CD1c-positive myeloid dendritic cell (primary cell): ENCODE data around the gene KRT15.
"Not testable (repeated sequence)": the region's sequence is repeated elsewhere in the genome, so short reads cannot be mapped to it uniquely, and the experiment has no call there.

ENCODE experiments used
- DNase-seq: peaks from one replicate; pipeline ENCODE4 v3.0.0-alpha.2; 2016; ENCODE audit errors: extremely low spot score

Gene KRT15

DNA sequence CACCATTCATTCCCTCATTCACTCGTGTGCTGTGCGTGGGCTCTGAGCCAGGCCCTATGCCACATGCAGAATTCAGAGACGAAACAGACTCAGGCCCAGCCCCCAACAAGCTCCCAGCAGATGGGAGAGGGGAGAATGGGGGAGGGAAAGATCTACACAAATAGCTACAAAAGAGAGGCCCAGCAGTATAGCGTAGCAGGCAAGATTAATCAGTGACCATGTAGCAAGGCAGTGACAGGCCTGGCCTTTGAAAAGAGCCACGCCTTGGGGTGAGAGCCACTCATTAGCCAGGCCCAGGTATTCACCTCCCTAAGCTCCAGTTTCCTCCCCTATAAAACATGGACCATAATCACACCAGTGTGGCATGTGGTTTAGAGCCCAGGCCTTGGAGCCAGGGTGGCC lies 25.8 kb upstream of the KRT15 start:
- DNase-seq = no peak

DNA sequence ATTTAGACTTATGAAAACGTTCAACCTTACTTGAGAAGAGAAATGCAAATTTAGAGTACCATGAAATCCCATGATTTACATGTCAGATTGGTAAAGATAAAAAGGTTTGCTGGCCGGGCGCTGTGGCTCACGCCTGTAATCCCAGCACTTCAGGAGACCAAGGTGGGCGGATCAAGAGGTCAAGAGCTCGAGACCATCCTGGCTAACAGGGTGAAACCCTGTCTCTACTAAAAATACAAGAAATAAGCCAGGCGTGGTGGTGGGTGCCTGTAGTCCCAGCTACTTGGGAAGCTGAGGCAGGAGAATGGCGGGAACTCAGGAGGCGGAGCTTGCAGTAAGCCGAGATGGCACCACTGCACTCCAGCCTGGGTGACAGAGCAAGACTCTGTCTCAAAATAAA lies 24.1 kb upstream of the KRT15 start:
- not testable (repeated sequence) for DNase-seq

DNA sequence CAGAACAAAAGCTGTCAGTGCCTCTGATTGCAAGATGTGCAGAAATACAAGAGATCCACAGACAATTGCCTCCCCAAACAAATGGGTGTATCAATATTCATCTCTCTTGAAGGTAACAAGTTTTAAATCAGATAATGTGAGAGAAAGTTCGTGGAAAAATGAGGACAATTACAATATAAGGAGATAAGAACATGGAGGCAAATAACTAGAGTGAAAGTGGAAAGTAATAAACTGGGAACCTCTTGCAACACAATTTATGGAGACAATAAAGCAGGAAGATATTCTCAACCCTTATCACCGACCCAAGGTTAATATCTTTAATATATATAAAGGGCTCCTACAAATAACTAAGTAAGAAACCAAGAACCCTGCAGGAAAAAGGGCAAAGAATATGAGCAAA lies 23.7 kb upstream of the KRT15 start:
- no peak for DNase-seq

DNA sequence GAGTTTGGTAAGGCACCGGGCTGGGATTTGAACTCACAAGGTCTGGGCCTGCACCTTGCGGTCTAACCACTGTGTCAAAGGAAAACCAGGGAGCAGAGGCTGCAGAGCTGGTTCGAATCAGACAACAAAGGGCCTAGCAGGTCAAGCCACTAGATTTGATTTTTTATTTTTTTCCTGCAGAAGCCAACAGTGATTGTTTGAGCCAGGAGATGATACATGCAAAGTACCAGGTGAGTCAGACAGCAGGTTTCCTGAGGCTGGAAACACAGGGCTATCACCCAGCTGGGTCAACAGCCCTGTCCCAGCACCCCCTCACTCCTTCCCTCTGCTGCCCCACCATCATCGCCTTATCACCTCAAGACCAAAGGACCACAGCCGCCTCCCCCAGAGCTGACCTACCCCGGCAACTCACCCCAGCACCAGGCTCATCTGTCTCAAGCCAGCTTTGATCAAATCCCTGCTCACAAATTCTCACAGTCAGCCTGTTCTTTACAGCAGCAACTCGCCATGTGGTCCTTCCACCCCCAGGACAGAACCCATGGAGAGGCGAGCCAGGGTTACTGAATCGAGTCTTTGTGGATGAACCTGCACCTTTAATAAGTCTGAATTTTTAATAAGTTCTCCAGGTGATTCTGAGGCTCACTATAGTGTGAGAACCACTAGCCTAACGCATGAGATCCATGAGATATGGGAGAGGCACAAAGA lies 22.4 kb upstream of the KRT15 start:
- no peak for DNase-seq

DNA sequence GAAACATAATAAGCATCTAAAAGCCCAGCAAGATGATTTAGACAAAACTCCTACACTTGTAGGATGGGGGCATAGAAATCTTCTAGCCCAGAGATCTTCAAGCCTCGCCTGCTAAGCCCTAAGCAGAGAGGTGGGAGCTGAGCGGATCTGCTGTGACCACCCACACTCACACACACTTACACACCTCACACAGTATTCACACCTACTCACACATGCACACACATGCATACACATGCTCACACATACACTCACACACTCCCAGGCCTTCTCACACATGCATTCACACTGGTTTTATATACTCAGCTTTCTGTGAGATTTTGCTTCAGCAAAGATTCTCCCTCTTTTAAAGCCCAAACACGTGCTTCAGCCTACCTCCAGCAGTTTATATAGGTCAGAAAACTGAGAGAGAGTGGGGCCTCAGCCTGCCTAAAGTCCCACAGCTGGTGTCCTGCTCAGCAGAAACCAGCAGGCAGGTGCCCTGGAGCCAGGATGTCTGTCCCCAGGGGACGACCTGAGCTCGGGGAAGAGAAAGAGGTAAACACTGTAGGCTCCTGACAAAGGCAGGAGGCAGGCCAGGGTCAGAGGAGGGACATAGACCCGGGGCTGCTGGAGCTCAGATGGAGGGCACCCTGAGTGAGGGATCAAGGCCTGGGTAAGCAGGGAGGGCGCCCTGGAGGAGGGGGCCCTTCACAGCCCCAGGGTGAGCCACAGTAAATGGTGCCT lies 21.4 kb upstream of the KRT15 start:
- DNase-seq = no peak

DNA sequence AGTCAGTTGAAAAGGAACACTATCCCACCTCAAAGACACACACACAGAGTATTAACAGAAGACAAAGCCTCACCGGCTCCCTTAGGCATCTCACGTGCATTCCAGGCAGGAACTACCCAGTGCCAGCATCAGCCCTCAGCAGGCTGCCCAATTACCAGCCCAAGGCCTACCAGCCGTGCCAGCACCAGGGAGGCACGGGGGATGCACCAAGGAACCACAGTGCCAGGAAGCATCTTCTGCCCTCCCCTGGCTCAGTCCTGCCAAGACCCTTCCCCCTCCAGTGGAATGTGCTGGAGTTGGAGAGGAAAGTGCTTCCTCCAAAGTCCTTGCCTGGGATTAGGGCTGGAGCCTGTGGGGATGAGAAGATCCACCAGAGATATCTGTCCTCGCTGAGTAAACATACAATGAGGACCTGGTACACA lies 20.4 kb upstream of the KRT15 start:
- DNase-seq = no peak

DNA sequence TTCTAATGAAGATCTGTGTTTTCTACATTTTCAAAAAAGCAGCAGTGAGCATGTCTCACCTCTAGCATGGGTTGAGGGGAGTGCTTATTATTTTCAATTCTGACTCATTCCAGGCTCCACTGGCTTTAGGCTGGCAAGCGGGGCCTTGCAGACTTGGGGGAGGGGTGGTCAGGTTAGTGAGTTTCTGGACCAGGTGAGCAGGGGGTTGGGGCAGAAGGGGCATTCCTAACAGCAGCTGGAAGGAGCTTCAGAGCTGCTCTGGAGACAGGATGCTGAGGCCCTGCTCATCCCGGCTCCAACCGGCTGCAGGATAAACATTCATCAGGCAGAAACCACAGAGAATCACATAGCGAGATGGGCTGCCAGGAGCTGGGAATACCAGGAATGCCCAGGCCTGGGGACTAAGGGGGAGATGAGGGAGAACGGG lies 19.9 kb upstream of the KRT15 start:
- no peak for DNase-seq

DNA sequence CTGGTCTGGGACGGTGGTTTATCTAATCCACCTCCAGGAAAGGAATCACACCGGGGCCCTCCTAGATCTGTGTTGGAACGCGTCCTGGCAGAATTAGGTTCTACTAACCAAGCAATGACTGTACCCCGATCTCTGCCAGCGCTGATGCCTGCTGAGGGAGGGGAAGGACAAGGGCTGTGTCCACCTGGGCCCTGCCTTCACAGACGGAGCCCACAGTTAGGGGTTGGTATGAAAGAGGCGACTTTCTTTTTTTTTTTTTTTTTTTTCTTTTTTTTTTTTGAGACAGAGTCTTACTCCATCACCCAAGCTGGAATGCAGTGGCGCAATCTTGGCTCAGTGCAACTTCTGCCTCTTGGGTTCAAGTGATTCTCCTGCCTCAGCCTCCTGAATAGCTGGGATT lies 19.3 kb upstream of the KRT15 start:
- DNase-seq = no peak

DNA sequence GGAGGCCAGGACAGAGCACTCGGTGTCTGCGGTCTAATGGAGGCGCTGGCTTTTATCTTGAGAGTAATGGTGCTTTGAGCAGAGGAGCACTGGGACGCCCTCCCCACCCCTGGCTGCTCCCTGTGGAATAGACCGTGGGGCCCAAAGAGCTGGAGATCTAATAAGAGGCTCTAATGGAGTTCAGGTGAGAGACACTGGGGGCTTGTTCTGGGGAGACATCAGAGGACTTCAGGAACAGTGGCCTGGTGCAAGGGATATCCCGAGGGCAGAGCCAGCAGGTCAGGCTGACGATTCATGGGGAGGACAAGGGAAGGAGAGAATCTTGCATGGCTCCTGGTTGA lies 18.9 kb upstream of the KRT15 start:
- DNase-seq = no peak

DNA sequence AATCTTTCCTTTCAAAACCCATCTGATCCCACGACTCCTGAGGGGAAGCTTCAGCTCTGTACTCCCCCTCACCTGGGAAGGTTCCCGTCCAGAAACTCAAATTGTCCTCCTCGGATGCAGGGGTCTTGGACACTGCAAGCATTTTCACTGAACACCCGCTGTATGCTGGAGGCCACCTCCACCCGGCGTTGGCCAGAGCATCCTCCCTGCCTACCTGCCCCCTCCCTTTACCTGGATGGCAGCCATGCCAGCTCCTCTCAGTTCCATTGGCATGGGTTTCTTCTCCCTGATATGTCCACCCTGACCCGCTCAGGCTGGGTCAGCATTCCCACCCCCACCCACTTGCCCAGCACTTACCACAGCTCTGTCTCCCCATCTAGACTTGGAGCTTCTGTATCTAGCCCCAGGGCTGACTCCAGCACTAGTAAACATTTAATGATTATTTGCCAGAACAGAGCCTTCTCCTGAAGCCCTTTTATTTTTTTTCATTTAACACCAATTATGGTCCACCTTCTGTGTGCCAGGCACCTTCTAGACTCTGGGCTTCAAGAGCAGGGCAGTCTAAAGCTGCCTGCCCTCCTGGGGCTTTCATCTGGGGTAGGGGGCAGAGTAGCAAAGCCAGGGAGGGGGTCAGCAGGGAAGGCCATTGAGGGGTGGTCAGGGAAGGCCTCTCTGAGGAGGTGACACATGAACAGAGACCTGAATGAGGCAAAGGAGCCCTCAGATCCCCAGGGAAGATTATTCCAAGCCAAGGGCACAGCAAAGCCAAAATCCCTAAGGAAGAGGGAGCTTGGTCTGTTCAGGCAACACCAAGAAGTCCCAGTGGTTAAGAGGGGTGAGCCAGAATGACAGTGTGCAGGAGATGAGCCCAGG lies 18.3 kb upstream of the KRT15 start:
- DNase-seq = no peak

DNA sequence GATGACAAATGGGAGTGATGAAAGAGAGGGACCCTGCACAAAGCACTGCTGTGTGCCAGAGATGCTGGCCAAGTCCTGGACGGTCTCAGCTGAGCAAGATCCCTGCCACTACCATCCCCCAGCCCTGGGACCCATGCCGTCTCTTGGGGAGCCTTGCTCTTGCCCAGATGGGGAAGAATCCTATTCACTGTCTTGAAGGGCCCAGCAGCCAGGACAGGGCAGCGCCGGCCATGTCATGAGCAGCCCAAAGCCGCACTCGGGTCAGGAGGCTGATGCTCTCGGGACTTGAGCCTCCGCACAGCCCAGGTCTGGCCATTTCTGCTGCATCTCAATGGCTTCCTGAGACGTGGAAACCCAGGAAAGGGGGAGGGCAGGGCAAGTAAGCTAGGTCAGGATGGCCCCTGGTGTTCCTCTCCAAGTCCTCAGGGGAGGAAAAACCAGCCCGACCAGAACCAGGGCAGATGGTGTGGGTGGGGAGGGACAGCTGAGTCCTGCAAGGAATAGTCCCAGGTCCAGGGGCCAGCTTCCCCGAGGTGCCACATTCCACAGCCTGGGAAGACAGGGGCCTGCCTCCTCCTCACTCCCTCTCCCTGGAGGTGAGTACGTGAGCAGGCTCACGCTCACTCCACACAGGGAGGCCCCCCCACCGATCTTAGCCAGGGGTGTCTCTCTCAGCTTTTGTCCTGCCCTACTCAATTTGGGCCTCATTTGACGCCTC lies 17.2 kb upstream of the KRT15 start:
- no peak for DNase-seq

DNA sequence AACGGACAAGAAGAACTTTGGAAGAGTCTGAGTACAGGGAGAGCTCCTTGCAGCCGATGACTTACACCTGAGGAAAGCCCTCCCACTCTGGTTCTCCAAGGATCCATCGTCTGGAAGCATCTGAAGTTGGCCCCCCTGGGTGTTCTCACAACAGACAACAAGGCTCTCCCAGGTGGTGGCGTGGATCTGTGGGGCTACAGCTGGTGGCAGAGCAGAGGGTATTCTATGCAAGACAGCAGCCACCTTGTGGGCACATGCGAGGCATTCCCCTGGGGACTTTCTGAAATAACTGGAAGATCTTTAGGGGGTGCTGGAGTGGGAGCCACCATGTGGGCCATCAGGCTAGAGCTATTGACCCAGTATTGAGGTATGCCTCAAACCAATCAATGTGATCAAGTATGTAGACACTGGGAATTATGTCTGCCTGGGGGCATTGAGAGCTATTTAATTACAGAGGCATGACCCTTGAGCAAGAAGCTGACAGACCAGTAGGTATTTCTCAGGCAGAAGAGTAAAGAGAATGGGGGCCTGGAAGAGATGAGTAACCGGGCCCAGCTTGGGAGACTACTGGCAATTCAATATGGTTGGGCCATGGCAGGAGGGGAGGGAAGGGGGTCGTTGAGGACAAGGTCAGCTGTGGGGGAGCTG lies 16.3 kb upstream of the KRT15 start:
- no peak for DNase-seq

DNA sequence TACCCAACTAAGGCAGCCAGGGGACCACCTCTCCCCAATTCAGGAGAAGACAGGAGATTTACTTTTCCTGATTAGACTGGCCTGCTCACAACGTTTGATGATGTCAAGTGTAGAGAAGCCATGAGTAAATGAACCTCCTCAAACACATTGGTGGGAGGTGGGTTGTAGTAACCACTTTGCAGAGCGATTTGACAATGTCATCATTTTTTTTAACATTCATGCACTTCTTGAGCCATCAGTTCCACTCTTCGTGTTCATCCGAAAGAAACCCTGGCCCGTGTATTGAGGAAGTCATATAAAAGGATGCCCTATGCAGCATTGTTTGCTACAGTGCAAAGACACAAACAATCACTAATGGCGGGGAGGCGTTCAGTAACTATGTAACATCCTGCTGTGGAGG lies 14.9 kb upstream of the KRT15 start:
- DNase-seq = no peak

DNA sequence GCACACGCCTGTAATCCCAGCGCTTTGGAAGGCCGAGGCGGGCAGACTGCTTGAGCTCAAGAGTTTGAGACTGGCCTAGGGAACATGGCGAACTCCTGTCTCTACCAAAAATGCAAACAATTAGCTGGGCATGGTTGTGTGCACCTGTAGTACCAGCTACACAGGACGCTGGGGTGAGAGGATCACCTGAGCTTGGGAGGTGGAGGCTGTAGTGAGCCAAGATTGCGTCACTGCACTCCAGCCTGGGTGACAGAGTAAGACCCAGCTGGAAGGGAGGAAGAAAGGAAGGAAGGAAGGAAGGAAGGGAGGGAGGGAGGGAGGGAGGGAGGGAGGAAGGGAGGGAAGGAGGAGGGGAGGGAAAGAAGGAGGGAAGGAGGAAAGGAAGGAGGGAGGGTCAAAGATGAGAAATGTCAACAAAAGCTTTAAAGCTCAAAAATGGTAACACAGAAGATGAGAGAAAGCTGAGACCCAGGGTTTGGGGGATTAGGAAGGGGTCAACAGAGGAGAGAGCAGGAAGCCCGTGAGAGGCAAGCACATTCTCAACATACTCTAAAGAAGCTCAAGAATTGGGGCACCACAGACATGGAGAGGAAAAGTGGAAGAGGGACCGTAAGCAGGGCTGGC lies 14.4 kb upstream of the KRT15 start:
- DNase-seq = no peak

DNA sequence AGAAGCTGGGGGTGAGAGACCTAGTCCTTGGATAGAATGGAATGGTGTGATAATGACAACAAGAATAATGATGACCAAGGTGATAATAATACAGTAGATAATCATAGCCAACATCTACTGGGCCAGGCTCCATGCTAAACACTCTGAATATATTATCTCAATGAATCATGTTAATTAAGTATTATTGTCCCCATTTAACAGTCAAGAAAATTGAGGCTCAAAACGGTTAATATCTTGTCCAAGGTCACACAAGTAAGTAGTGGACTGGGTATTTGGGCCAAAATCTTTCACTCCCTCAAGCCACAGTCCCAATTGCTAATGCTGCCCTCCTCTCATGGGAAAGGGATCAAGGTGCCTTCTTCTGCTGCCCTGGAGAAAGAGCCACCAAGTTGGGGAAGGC lies 13.3 kb upstream of the KRT15 start:
- no peak for DNase-seq

DNA sequence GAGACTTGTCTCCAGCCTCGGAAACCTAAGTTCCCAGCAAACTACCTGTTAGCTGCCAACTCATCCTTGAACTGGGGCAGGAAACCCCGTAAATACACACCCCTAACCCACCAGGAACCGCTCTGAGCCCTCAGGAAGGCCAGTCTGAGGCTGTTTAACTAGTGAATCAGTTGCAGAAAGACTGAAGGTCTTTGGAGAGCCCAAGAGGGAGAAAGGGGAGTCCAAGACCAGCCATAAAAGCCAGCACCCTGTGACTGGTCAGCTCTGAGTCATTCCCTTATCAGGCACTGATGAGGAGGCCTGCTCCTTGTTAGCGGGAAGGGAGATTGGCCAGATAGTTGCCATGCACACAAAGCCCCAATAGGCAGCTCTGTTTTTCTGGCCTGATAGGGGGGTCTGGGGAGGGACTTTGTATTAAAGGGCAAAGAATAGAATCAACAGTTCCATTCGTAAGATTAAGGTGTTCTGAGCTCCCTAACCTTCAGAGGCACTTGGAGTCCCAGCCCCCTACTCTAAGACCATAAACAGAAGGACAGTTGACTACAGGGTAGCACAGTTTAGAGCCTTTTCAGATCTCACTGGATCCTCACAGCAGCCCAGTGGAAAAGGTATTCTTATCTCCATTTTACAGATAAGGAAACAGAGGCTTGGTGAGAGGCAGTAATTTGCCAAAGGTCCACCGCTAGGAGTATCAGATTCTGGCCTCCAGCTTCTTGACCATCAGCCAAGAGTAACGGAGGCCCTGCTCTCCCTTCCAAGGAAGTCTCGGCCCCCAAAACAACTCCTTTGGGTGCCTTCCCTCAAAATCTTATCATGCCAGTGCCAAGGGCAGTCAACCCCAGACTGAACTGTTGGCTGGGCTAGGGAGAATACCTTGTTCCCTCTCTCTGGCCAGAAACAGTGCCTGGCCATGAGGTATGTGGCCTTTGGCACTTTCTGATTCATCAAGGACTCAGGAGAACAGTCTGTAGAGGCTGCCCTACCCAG lies 11.7 kb upstream of the KRT15 start:
- no peak for DNase-seq

DNA sequence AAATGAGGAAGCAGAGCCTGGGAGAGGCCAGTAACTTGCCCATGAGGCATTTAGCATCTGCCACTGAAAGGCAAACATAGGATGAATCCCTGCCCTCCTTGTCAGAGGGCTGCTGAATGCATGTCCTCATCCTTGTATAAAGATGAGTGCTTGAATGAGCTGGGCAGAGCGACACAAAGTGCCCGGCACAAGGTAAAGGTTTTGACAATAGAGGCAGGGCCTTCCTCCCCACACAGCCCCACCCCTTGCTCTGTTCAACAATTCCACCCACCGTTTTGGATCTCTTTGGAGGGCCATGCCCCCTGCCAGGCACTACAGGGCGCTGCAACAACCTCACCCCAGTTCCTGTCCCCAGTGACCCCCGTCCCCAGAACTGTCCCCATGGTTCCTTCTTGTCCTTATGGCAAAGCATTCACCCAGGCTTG lies 10.8 kb upstream of the KRT15 start:
- DNase-seq = peak; percentile 15

DNA sequence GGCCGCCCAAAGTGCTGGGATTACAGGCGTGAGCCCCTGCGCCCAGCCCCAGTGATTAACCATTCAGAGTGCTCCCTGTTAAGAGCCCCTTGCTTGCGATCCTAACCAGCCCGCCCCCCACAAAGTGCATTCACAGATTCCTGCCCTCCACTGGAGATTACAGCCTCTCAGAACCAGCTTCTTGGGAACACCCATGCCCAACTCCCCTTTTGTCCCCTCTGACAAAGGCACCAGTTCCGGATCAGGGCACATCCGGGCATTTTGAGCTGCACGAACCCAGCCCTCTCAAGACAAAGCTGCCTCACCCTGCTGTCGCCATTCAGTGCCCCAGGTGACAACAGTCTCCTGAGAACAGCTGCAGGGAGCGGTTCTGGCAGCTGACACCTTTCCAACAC lies 10.3 kb upstream of the KRT15 start:
- no peak for DNase-seq

DNA sequence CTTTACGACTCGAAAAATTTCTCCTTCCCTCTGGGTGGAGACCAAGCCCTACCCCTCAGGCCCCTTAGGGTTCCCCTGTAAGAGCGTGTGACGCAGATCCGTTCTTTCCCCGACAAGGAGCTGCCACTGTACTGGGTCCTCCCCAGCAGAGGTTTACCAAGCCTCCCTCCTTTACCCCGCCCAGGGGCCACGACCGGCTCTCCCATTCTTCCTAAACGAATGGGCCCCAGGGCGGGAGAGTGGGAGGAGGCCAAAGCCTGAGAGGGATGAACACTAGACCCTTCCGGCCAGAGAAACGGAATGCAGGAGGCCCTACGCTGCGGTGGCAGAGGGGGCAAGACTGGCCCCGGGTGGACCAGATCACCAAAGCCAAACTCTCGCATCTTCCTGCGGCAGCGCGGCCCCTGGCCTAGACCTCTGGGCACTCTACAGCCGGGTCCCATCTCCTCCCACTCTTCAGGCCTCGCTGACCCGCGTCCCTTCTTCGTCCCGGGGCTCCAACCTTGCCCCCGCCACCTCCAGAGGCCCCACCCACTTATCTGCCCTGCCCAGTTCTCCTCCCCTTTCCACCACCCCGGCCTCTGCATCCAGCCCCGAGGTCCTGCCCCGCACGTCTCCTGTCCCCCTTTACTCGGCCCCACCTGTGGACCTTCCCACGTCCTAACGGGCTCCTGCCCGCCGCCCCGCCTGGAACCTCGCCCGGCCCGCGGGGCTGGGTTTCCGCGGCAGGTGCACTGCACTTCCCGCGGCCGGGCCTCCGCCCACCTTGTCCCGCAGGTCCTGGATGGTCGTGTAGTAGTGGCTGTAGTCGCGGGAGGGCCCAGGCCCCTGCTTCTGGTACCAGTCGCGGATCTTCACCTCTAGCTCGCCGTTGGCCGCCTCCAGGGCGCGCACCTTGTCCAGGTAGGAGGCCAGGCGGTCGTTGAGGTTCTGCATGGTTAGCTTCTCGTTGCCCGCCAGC lies 8.7 kb upstream of the KRT15 start:
- no peak for DNase-seq
